IPS-15b (cell line): ENCODE results near the gene WNT1.

ENCODE experiments used
- H3K27me3 ChIP-seq: one replicate; pipeline ENCODE4 v1.6.1; 2013; ENCODE audit warnings: low read length; ENCODE audit not compliant: control insufficient read depth, insufficient read depth
- H3K36me3 ChIP-seq: one replicate; pipeline ENCODE4 v1.6.1; 2013; ENCODE audit warnings: low read length; ENCODE audit not compliant: control insufficient read depth, insufficient read depth
- H3K4me1 ChIP-seq: one replicate; pipeline ENCODE4 v1.6.1; 2013; ENCODE audit warnings: mild to moderate bottlenecking, low read length; ENCODE audit not compliant: control insufficient read depth, insufficient read depth
- H3K4me3 ChIP-seq: one replicate; pipeline ENCODE4 v1.5.1; 2013; ENCODE audit warnings: low read depth, low read length
- H3K9ac ChIP-seq: one replicate; pipeline ENCODE4 v1.6.1; 2013; ENCODE audit warnings: low read depth, mild to moderate bottlenecking, low read length
- H3K9me3 ChIP-seq: one replicate; pipeline ENCODE4 v1.6.1; 2013; ENCODE audit warnings: mild to moderate bottlenecking, low read length; ENCODE audit not compliant: control insufficient read depth, insufficient read depth

WNT1 gene

DNA sequence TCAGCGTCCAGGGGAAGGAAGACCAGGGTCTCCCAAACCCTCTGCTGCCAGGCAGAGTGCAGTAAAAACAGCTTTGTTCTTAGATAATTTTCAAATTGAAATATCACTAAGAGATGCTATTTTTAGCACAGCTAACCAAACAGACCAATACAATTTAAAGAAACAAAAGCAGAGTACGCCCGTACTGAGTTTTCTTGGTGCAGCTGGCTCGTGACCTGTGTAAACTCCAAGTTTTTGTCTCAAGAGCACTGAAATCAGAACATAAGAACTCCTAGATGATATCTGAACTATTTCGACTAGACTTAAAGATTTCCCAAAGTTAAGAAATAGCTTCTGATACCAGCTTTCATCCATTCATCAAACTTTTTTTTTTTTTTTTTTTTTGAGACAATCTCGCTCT lies 31.2 kb upstream of the WNT1 start:
- H3K4me3 ChIP-seq: no peak overlapping the region
- no peak overlapping the region for H3K9ac ChIP-seq
- no peaks in the 10 kb centered on the region for H3K4me1 ChIP-seq
- no peaks in the 10 kb centered on the region for H3K27me3 ChIP-seq
- H3K9me3 ChIP-seq: no peaks in the 10 kb centered on the region
- H3K36me3 ChIP-seq: peaks cover 2% of the 10 kb centered on the region

DNA sequence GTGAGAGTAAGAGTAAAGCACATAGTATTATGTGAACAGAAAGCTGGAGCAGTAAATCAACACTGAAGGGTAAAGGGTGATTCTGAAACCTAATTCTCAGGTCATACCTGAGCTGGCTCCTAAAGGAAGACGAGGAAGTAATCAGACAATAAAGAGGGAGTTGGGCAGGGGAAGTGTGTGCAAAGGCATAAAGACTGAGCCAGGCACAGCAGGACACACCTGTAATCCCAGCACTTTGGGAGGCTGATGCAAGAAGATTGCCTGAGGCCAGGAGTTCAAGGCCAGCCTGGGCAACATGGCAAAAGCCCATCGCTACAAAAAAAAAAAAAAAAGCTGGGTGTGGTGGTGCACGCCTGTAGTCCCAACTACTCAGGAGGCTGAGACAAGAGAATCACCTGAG lies 30.4 kb upstream of the WNT1 start:
- Histone ChIP-seq H3K27me3 (no peaks in the 10 kb centered on the region), H3K9me3 (no peaks in the 10 kb centered on the region), H3K36me3 (peaks cover 8% of the 10 kb centered on the region), H3K4me3 (no peak overlapping the region), H3K4me1 (no peaks in the 10 kb centered on the region), H3K9ac (no peak overlapping the region)

GRCh38 chr12:48952691-48953090 lies 25.4 kb upstream of the WNT1 start:
- H3K4me1 ChIP-seq: peaks cover 11% of the 10 kb centered on the region
- H3K9ac ChIP-seq: no peak overlapping the region
- H3K36me3 ChIP-seq: peaks cover 13% of the 10 kb centered on the region
- no peaks in the 10 kb centered on the region for H3K9me3 ChIP-seq
- no peak overlapping the region for H3K4me3 ChIP-seq
- no peaks in the 10 kb centered on the region for H3K27me3 ChIP-seq

- Histone ChIP-seq H3K4me3 (no peak overlapping the region), H3K9me3 (no peaks in the 10 kb centered on the region), H3K9ac (no peak overlapping the region), H3K27me3 (no peaks in the 10 kb centered on the region), H3K4me1 (peaks cover 14% of the 10 kb centered on the region), H3K36me3 (peaks cover 13% of the 10 kb centered on the region)
Observed at GRCh38 chr12:48954061-48954460, 24.1 kb upstream of the WNT1 start.

GRCh38 chr12:48954841-48955501 lies 23.2 kb upstream of the WNT1 start:
- peaks cover 13% of the 10 kb centered on the region for H3K36me3 ChIP-seq
- peak overlapping the region; percentile 95 for H3K4me3 ChIP-seq

GRCh38 chr12:48956279-48957140 lies 21.6 kb upstream of the WNT1 start:
- Histone ChIP-seq H3K4me1 (peaks cover 14% of the 10 kb centered on the region), H3K9ac (peak overlapping the region; percentile 87), H3K27me3 (no peaks in the 10 kb centered on the region), H3K36me3 (peaks cover 13% of the 10 kb centered on the region), H3K9me3 (no peaks in the 10 kb centered on the region), H3K4me3 (peak overlapping the region; percentile 95)

More at GRCh38 chr12:48954841-48955501, 23.2 kb upstream of the WNT1 start:
- Histone ChIP-seq H3K27me3 (no peaks in the 10 kb centered on the region), H3K9me3 (no peaks in the 10 kb centered on the region), H3K9ac (no peak overlapping the region), H3K4me1 (peaks cover 14% of the 10 kb centered on the region)

- peaks cover 10% of the 10 kb centered on the region for H3K36me3 ChIP-seq
- H3K4me1 ChIP-seq: peaks cover 14% of the 10 kb centered on the region
- H3K4me3 ChIP-seq: peak within 1 kb of the TSS; percentile 95
- no peaks in the 10 kb centered on the region for H3K27me3 ChIP-seq
- H3K9ac ChIP-seq: peak within 1 kb of the TSS; percentile 87
- no peaks in the 10 kb centered on the region for H3K9me3 ChIP-seq
Observed at GRCh38 chr12:48957141-48958048, 20.7 kb upstream of the WNT1 start, which contains the start of gene ARF3. ARF3 (minus strand) TSS chr12:48957487; CDS start chr12:48941095, 16,392 bp downstream.

DNA sequence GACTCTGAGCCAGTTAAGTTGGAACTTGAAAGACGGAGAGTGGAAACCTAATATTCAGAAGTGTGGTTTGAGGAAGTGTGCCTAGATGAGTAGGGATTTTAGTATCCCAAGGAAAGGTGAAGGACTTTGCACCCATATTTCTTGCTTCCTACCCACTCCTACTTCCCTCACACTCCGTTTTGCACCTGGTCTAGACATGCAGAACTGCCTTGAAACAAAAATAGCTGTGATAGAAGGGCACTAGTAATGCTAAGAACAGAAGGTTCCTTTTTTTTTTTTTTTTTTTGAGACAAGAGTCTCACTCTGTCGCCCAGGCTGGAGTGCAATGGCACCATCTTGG lies 20.1 kb upstream of the WNT1 start:
- H3K9me3 ChIP-seq: no peaks in the 10 kb centered on the region
- H3K9ac ChIP-seq: no peak overlapping the region
- peaks cover 14% of the 10 kb centered on the region for H3K4me1 ChIP-seq
- H3K4me3 ChIP-seq: peak overlapping the region; percentile 95
- H3K27me3 ChIP-seq: no peaks in the 10 kb centered on the region
- peaks cover 6% of the 10 kb centered on the region for H3K36me3 ChIP-seq

GRCh38 chr12:48960834-48961233 lies 17.3 kb upstream of the WNT1 start:
- peaks cover 18% of the 10 kb centered on the region for H3K4me1 ChIP-seq
- peaks cover 2% of the 10 kb centered on the region for H3K36me3 ChIP-seq
- no peaks in the 10 kb centered on the region for H3K9me3 ChIP-seq
- peak overlapping the region; percentile 13 for H3K9ac ChIP-seq
- no peak overlapping the region for H3K4me3 ChIP-seq
- peaks cover under 1% of the 10 kb centered on the region for H3K27me3 ChIP-seq

- H3K9me3 ChIP-seq: no peaks in the 10 kb centered on the region
- H3K4me1 ChIP-seq: peaks cover 20% of the 10 kb centered on the region
- H3K27me3 ChIP-seq: peaks cover 3% of the 10 kb centered on the region
- H3K36me3 ChIP-seq: no peaks in the 10 kb centered on the region
- no peak overlapping the region for H3K9ac ChIP-seq
- no peak overlapping the region for H3K4me3 ChIP-seq
Observed at GRCh38 chr12:48961331-48961730, 16.8 kb upstream of the WNT1 start.

DNA sequence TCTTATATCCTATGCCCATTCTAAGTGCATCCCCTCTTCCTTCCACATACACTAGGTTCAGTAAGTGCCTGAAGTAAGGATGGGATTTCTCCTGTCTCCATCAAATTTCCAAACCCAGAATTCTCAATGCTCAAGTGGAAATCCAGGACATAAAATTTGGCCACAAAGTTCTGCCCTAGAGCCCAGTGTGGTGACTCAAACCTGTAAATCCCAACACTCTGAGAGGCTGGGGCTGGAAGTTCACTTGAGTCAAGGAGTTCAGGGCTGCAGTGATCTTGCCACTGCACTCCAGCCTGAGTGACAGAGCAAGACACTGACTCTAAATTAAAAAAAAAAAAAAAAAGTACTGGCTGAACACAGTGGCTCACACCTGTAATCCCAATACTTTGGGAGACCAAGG lies 16.3 kb upstream of the WNT1 start:
- Histone ChIP-seq H3K9me3 (no peaks in the 10 kb centered on the region), H3K36me3 (no peaks in the 10 kb centered on the region), H3K4me3 (no peak overlapping the region), H3K9ac (no peak overlapping the region), H3K4me1 (peaks cover 24% of the 10 kb centered on the region), H3K27me3 (peaks cover 6% of the 10 kb centered on the region)
